Measurements from ENCODE around the gene NPAS4. TPM values are rescaled to one million over a fixed set of nuclear protein-coding genes. Genes with fewer than 3 reads are reported as not detected.
A peak's percentile ranks its signal among the peaks of the same experiment; 100 is the strongest.
"Not testable (repeated sequence)": the region's sequence is repeated elsewhere in the genome, so short reads cannot be mapped to it uniquely, and the experiment has no call there.

NPAS4 gene
- total RNA-seq, 1 donor from 2014 or later = 0.78 TPM

DNA sequence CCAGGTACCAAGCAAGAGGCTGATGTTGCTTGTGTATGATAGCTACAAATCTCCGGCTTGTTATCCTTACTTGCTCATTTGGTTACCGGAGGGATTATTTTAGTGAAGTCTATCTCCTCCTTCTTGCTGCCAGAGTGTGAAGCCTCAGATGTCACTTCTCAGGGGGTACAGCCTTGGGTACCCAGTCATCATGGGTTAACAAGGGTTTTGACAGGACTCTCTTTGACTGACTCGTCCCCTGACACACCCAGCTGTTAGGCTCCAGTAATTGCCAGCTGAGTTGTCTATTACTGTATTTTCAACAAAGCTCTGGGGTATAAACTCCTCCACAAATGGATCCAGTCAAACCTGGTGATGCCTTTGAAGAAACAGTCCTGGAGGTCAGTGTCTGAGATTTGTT lies 34.0 kb downstream of the NPAS4 start:
- peaks cover 9% of the 10 kb centered on the region for H3K36me3 Mint-ChIP-seq (ENCODE audit: unreplicated experiment)
- peaks cover 3% of the 10 kb centered on the region for H3K9me3 Mint-ChIP-seq (ENCODE audit: unreplicated experiment)
- TF ChIP-seq, protein P1, sequence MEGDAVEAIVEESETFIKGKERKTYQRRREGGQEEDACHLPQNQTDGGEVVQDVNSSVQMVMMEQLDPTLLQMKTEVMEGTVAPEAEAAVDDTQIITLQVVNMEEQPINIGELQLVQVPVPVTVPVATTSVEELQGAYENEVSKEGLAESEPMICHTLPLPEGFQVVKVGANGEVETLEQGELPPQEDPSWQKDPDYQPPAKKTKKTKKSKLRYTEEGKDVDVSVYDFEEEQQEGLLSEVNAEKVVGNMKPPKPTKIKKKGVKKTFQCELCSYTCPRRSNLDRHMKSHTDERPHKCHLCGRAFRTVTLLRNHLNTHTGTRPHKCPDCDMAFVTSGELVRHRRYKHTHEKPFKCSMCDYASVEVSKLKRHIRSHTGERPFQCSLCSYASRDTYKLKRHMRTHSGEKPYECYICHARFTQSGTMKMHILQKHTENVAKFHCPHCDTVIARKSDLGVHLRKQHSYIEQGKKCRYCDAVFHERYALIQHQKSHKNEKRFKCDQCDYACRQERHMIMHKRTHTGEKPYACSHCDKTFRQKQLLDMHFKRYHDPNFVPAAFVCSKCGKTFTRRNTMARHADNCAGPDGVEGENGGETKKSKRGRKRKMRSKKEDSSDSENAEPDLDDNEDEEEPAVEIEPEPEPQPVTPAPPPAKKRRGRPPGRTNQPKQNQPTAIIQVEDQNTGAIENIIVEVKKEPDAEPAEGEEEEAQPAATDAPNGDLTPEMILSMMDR (IDR thresholded peaks at IDR 0.05; ENCODE audit: partially characterized antibody, unreplicated experiment) = no peak
- H3K27me3 Mint-ChIP-seq (ENCODE audit: unreplicated experiment) = peaks cover 9% of the 10 kb centered on the region
- H3K27ac Mint-ChIP-seq (ENCODE audit: unreplicated experiment) = peak overlapping the region; percentile 15
- DNase-seq = no peak
- H3K4me1 Mint-ChIP-seq (ENCODE audit: low read depth, unreplicated experiment) = peaks cover 8% of the 10 kb centered on the region
- no peak overlapping the region for H3K4me3 Mint-ChIP-seq (ENCODE audit: unreplicated experiment)

DNA sequence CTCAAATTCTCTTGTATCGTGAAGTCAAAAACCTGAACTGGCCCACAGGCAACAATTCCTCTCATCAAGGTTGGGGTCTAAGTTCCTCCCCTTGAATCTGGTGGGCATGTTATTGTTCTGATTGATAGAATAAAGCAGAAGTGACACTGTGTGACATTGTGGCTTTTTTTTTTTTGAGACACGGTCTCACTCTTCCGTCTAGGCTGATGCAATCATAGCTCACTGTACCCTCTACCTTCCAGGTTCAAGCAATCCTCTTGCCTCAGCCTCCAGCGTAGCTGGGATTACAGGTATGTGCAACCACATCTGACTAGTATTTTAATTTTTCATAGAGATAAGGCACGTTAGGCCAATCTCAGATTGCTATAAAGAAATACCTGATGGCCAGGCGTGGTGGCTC lies 37.0 kb downstream of the NPAS4 start:
- H3K27me3 Mint-ChIP-seq (ENCODE audit: unreplicated experiment) = peaks cover 2% of the 10 kb centered on the region
- DNase-seq = no peak
- H3K4me3 Mint-ChIP-seq (ENCODE audit: unreplicated experiment) = no peak overlapping the region
- TF ChIP-seq, protein P1 (IDR thresholded peaks at IDR 0.05; ENCODE audit: partially characterized antibody, unreplicated experiment) = no peak
- H3K27ac Mint-ChIP-seq (ENCODE audit: unreplicated experiment) = no peak overlapping the region
- H3K4me1 Mint-ChIP-seq (ENCODE audit: low read depth, unreplicated experiment) = peaks cover 8% of the 10 kb centered on the region
- H3K36me3 Mint-ChIP-seq (ENCODE audit: unreplicated experiment) = no peaks in the 10 kb centered on the region
- H3K9me3 Mint-ChIP-seq (ENCODE audit: unreplicated experiment) = peaks cover 3% of the 10 kb centered on the region

- Mint-ChIP-seq H3K9me3 (ENCODE audit: unreplicated experiment) (no peaks in the 10 kb centered on the region), H3K4me1 (ENCODE audit: low read depth, unreplicated experiment) (peaks cover 8% of the 10 kb centered on the region), H3K27me3 (ENCODE audit: unreplicated experiment) (no peaks in the 10 kb centered on the region), H3K4me3 (ENCODE audit: unreplicated experiment) (no peak overlapping the region), H3K27ac (ENCODE audit: unreplicated experiment) (no peak overlapping the region), H3K36me3 (ENCODE audit: unreplicated experiment) (no peaks in the 10 kb centered on the region)
- TF ChIP-seq, protein P1 (IDR thresholded peaks at IDR 0.05; ENCODE audit: partially characterized antibody, unreplicated experiment) = no peak
- DNase-seq = no peak
Measured at GRCh38 chr11:66459138-66459778, 38.4 kb downstream of the NPAS4 start.

DNA sequence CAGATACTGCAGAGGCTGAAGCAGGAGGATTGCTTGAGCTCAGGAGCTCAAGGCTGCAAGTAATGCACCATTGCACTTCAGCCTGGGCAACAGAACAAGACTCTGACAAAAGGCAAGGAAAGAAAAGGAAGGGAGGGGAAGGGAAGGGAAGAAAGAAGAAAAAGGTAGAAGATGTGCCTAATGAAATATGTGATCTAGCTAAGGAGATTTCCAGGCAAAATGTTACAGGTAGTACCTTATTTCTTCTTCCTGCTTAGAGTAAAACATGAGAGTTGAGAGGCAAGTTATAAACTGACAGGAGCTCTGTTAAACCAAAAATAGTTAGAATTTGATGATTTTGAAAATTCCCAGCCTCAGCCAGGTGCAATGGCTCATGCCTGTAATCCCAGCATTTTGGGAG lies 41.2 kb downstream of the NPAS4 start:
- TF ChIP-seq, protein P1 (IDR thresholded peaks at IDR 0.05; ENCODE audit: partially characterized antibody, unreplicated experiment) = no peak
- H3K36me3 Mint-ChIP-seq (ENCODE audit: unreplicated experiment) = no peaks in the 10 kb centered on the region
- DNase-seq = no peak
- no peak overlapping the region for H3K4me3 Mint-ChIP-seq (ENCODE audit: unreplicated experiment)
- H3K9me3 Mint-ChIP-seq (ENCODE audit: unreplicated experiment) = no peaks in the 10 kb centered on the region
- H3K27me3 Mint-ChIP-seq (ENCODE audit: unreplicated experiment) = peaks cover 3% of the 10 kb centered on the region
- H3K4me1 Mint-ChIP-seq (ENCODE audit: low read depth, unreplicated experiment) = no peaks in the 10 kb centered on the region
- no peak overlapping the region for H3K27ac Mint-ChIP-seq (ENCODE audit: unreplicated experiment)

- H3K4me3 Mint-ChIP-seq (ENCODE audit: unreplicated experiment) = no peak overlapping the region
- TF ChIP-seq, protein P1 (IDR thresholded peaks at IDR 0.05; ENCODE audit: partially characterized antibody, unreplicated experiment) = no peak
- H3K27ac Mint-ChIP-seq (ENCODE audit: unreplicated experiment) = no peak overlapping the region
- peaks cover 3% of the 10 kb centered on the region for H3K27me3 Mint-ChIP-seq (ENCODE audit: unreplicated experiment)
- DNase-seq = no peak
- H3K36me3 Mint-ChIP-seq (ENCODE audit: unreplicated experiment) = no peaks in the 10 kb centered on the region
- H3K9me3 Mint-ChIP-seq (ENCODE audit: unreplicated experiment) = no peaks in the 10 kb centered on the region
- no peaks in the 10 kb centered on the region for H3K4me1 Mint-ChIP-seq (ENCODE audit: low read depth, unreplicated experiment)
Measured at GRCh38 chr11:66462911-66463310, 42.1 kb downstream of the NPAS4 start.

DNA sequence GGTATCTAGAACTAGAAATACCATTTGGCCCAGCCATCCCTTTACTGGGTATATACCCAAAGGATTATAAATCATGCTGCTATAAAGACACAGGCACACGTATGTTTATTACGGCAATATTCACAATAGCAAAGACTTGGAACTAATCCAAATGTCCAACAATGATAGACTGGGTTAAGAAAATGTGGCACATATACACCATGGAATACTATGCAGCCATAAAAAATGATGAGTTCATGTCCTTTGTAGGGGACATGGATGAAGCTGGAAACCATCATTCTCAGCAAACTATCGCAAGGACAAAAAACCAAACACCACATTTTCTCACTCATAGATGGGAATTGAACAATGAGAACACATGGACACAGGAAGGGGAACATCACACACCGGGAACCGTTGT lies 43.3 kb downstream of the NPAS4 start:
- H3K4me1 Mint-ChIP-seq (ENCODE audit: low read depth, unreplicated experiment); H3K9me3 Mint-ChIP-seq (ENCODE audit: unreplicated experiment); H3K27ac Mint-ChIP-seq (ENCODE audit: unreplicated experiment); H3K36me3 Mint-ChIP-seq (ENCODE audit: unreplicated experiment); H3K27me3 Mint-ChIP-seq (ENCODE audit: unreplicated experiment); H3K4me3 Mint-ChIP-seq (ENCODE audit: unreplicated experiment); DNase-seq: not testable (repeated sequence)

Measured in glutamatergic neuron (in vitro differentiated cells).